Lung (tissue), 12 donors: Measurements from ENCODE around the gene COL4A6. TPM values are rescaled to one million over a fixed set of nuclear protein-coding genes. Genes with fewer than 3 reads are reported as not detected.

ENCODE experiments used
- ATAC-seq: fragments of 200-7000 bp; cut with Tn5 transposase; one replicate; pipeline ENCODE4 v1.9.1; 2020; ENCODE audit warnings: moderate number of reproducible peaks; ENCODE audit not compliant: insufficient read depth, low FRiP score
- DNase-seq, 3 donors: peaks; one replicate each; pipeline ENCODE4 v3.0.0-alpha.2; 2013 to 2017
- H3K27ac ChIP-seq, 2 donors: one replicate each; pipeline ENCODE4 v1.5.1; 2013; ENCODE audit warnings: mild to moderate bottlenecking in 2 of 2, moderate library complexity in 2 of 2, control low read depth in 1 of 2, inconsistent platforms in 1 of 2, low read depth in 1 of 2, low read length in 1 of 2
- H3K27me3 ChIP-seq, 3 donors: one replicate each; pipeline ENCODE4 v1.5.1; 2013; ENCODE audit warnings: low read length in 2 of 3; ENCODE audit not compliant: control insufficient read depth in 3 of 3, insufficient read depth in 3 of 3
- H3K36me3 ChIP-seq, 4 donors: one replicate each; pipeline ENCODE4 v1.5.1; 2013; ENCODE audit warnings: low read length in 4 of 4, mild to moderate bottlenecking in 1 of 4, moderate library complexity in 1 of 4; ENCODE audit not compliant: control insufficient read depth in 4 of 4, insufficient read depth in 4 of 4
- H3K4me1 ChIP-seq, 5 donors: one replicate each; pipeline ENCODE4 v1.5.1; 2013; ENCODE audit warnings: low read length in 5 of 5, mild to moderate bottlenecking in 2 of 5, moderate library complexity in 1 of 5; ENCODE audit not compliant: control insufficient read depth in 5 of 5, insufficient read depth in 5 of 5
- H3K4me3 ChIP-seq: one replicate; pipeline ENCODE4 v1.5.1; 2013; ENCODE audit warnings: mild to moderate bottlenecking, control low read depth, moderate library complexity
- H3K9ac ChIP-seq, 2 donors: one replicate each; pipeline ENCODE4 v1.5.1; 2013; ENCODE audit warnings: low read length in 2 of 2, control low read depth in 1 of 2; ENCODE audit not compliant: insufficient read depth in 1 of 2
- H3K9me3 ChIP-seq, 4 donors: one replicate each; pipeline ENCODE4 v1.5.1; 2013; ENCODE audit warnings: low read length in 3 of 4, mild to moderate bottlenecking in 1 of 4, moderate library complexity in 1 of 4; ENCODE audit not compliant: control insufficient read depth in 4 of 4, insufficient read depth in 3 of 4
- CTCF ChIP-seq: IDR thresholded peaks from 2 replicates; pipeline ENCODE4 v1.5.1; 2012; ENCODE audit warnings: mild to moderate bottlenecking; ENCODE audit errors: control extremely low read depth, extremely low read depth
- WGBS, 2 donors: extraction: QIAGEN DNeasy Blood & Tissue Kit; methylation state at CpG; one replicate each; pipeline ENCODE4 v1.1.7; 2013; 5-methylcytosine and 5-hydroxymethylcytosine counted together
- polyA plus RNA-seq, 2 donors: library from polyadenylated mRNA; stranded (reverse); fragments of 200-250 nt; gene quantifications; one replicate each; pipeline ENCODE4 v1.2.1, GENCODE V29; 2013
- total RNA-seq, 2 donors: library from RNA; depleted of rRNA in 1 of 2; stranded (reverse); fragments of >200 nt in 1 of 2; gene quantifications; one replicate each; pipeline ENCODE4 v1.2.1, GENCODE V29; 2014 to 2021
- donor health status: control.
- donor health status: control.
- donor health status: Bipolar disorder and iron deficiency.
- donor health status: healthy.
- donor health status: DM: yes; HTN: yes; CAD: no.

Gene COL4A6
- total and polyA plus RNA-seq, 4 donors = 0.57 to 16.7 (median 1.6) TPM

- no peaks in the 10 kb centered on the region for H3K9me3 ChIP-seq
- no peak for TF ChIP-seq CTCF
- no peak overlapping the region for H3K9ac ChIP-seq
- H3K27ac ChIP-seq = no peak overlapping the region
- 66 to 79% methylated on average over 3 of the region's 3 CpGs for WGBS, 2 donors
- no peak for ATAC-seq
- no peak for DNase-seq
- peaks cover 0 to 5% (median 4%) of the 10 kb centered on the region in 3 donors for H3K27me3 ChIP-seq
- H3K4me3 ChIP-seq = no peak overlapping the region
- H3K36me3 ChIP-seq = no peaks in the 10 kb centered on the region
- no peaks in the 10 kb centered on the region for H3K4me1 ChIP-seq
Measured at GRCh38 chrX:108453841-108454240, 15.6 kb upstream of the COL4A6 start.

- ATAC-seq = no peak
- Histone ChIP-seq H3K4me1 (no peaks in the 10 kb centered on the region), H3K9ac (no peak overlapping the region), H3K9me3 (no peaks in the 10 kb centered on the region), H3K27me3 (peaks cover 0 to 21% (median 0%) of the 10 kb centered on the region in 3 donors), H3K27ac (no peak overlapping the region), H3K4me3 (no peak overlapping the region), H3K36me3 (no peaks in the 10 kb centered on the region)
- no peak for DNase-seq
- TF ChIP-seq CTCF = no peak
- WGBS, 2 donors = 64 to 73% methylated on average over 2 of the region's 2 CpGs
Measured at GRCh38 chrX:108447303-108447702, 9.1 kb upstream of the COL4A6 start.

- DNase-seq (peak in 2 of 3 donors; percentile 53 to 59), ATAC-seq (no peak)
- peaks cover 0 to 35% (median 10%) of the 10 kb centered on the region in 3 donors for H3K27me3 ChIP-seq
- H3K4me3 ChIP-seq = no peak overlapping the region
- 32 to 70% methylated on average over 2 of the region's 2 CpGs for WGBS, 2 donors
- no peaks in the 10 kb centered on the region for H3K9me3 ChIP-seq
- no peak overlapping the region for H3K27ac ChIP-seq
- no peak overlapping the region for H3K9ac ChIP-seq
- no peaks in the 10 kb centered on the region for H3K36me3 ChIP-seq
- no peak for TF ChIP-seq CTCF
- no peaks in the 10 kb centered on the region for H3K4me1 ChIP-seq
Measured at GRCh38 chrX:108442901-108443464, 4.8 kb upstream of the COL4A6 start.
